Small intestine (tissue), 7 donors: ENCODE data around the gene ITSN1. TPM values are rescaled to one million over a fixed set of nuclear protein-coding genes. Genes with fewer than 3 reads are reported as not detected.
A peak's percentile ranks its signal among the peaks of the same experiment; 100 is the strongest.
"Not testable (repeated sequence)": the region's sequence is repeated elsewhere in the genome, so short reads cannot be mapped to it uniquely, and the experiment has no call there.

Experiments
- DNase-seq, 2 donors: peaks; one replicate each; pipeline versions ENCODE4 v3.0.0 to v3.0.0-alpha.2; 2013
- FAIRE-seq: peaks from 2 replicates; lab custom pipeline; 2012; peaks lifted over from hg19 to GRCh38; lab: Jason Lieb, UNC
- H3K27ac ChIP-seq, 3 donors: one replicate each; pipeline ENCODE4 v1.5.1; 2013; ENCODE audit warnings: low read length in 2 of 3, mild to moderate bottlenecking in 2 of 3, control low read depth in 1 of 3, inconsistent platforms in 1 of 3, low read depth in 1 of 3, moderate library complexity in 1 of 3
- H3K27me3 ChIP-seq, 3 donors: one replicate each; pipeline ENCODE4 v1.6.1; 2013; ENCODE audit warnings: low read length in 3 of 3, inconsistent platforms in 1 of 3; ENCODE audit not compliant: control insufficient read depth in 3 of 3, insufficient read depth in 3 of 3
- H3K36me3 ChIP-seq, 3 donors: one replicate each; pipeline ENCODE4 v1.6.1; 2013; ENCODE audit warnings: low read length in 3 of 3, inconsistent platforms in 1 of 3, low read depth in 1 of 3, mild to moderate bottlenecking in 1 of 3, moderate library complexity in 1 of 3; ENCODE audit not compliant: control insufficient read depth in 3 of 3, insufficient read depth in 2 of 3
- H3K4me1 ChIP-seq, 3 donors: one replicate each; pipeline ENCODE4 v1.6.1; 2013; ENCODE audit warnings: low read length in 2 of 3, inconsistent platforms in 1 of 3, low read depth in 1 of 3, mild to moderate bottlenecking in 1 of 3, moderate library complexity in 1 of 3; ENCODE audit not compliant: control insufficient read depth in 3 of 3, insufficient read depth in 2 of 3
- H3K4me3 ChIP-seq, 3 donors: one replicate each; pipeline ENCODE4 v1.5.1; 2013; ENCODE audit warnings: low read length in 3 of 3, control low read depth in 1 of 3, inconsistent platforms in 1 of 3, low read depth in 1 of 3, mild to moderate bottlenecking in 1 of 3, moderate library complexity in 1 of 3
- H3K9me3 ChIP-seq, 2 donors: one replicate each; pipeline ENCODE4 v1.6.1; 2013; ENCODE audit warnings: low read depth in 1 of 2, low read length in 1 of 2; ENCODE audit not compliant: control insufficient read depth in 2 of 2, insufficient read depth in 1 of 2
- WGBS, 3 donors: extraction: QIAGEN DNeasy Blood & Tissue Kit; methylation state at CpG; one replicate each; pipeline ENCODE4 v1.1.7; 2013; 5-methylcytosine and 5-hydroxymethylcytosine counted together
- polyA plus RNA-seq, 4 donors: library from polyadenylated mRNA; stranded (reverse) in 3 of 4; unstranded in 1 of 4; fragments of 200-250 nt in 3 of 4; fragments of 120-200 nt in 1 of 4; gene quantifications; one replicate each; pipeline versions ENCODE4 v1.2.1 to v1.2.3, GENCODE V29; 2013
- donor health status: healthy with polysubstance abuse.
- donor health status: control.
- donor health status: control.
- donor health status: Bipolar disorder and iron deficiency.
- donor health status: healthy.

ITSN1 gene
- polyA plus RNA-seq, 4 donors = 10.5 to 38.0 (median 21.1) TPM

DNA sequence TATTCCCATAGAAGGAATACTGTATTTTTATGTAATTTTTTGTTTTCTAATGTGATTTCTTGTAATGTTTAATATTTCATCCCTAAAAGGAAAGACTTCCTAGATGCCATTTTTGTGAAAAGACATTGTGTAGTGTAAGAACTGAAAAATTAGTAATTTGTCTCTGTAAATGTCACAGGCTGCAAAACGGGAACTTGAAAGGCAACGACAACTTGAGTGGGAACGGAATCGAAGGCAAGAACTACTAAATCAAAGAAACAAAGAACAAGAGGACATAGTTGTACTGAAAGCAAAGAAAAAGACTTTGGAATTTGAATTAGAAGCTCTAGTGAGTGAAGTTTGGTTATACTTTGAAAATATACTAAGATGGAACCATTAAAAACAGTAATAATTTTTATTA, 132.2 kb downstream of the ITSN1 start:
- H3K4me1 ChIP-seq = no peaks in the 10 kb centered on the region
- FAIRE-seq (no peak), DNase-seq (no peak)
- H3K27me3 ChIP-seq = no peaks in the 10 kb centered on the region
- no peak overlapping the region for H3K27ac ChIP-seq
- 82 to 92% (median 91%) methylated on average over 4 of the region's 4 CpGs for WGBS, 3 donors
- no peaks in the 10 kb centered on the region for H3K9me3 ChIP-seq
- no peak overlapping the region for H3K4me3 ChIP-seq
- H3K36me3 ChIP-seq = peaks cover 0 to 24% (median 2%) of the 10 kb centered on the region in 3 donors

- 36 to 75% (median 56%) methylated on average over 2 of the region's 2 CpGs for whole genome bisulfite sequencing, 3 donors
These were observed 133.0 kb downstream of the ITSN1 start for GRCh38 chr21:33775100-33775828.

DNA sequence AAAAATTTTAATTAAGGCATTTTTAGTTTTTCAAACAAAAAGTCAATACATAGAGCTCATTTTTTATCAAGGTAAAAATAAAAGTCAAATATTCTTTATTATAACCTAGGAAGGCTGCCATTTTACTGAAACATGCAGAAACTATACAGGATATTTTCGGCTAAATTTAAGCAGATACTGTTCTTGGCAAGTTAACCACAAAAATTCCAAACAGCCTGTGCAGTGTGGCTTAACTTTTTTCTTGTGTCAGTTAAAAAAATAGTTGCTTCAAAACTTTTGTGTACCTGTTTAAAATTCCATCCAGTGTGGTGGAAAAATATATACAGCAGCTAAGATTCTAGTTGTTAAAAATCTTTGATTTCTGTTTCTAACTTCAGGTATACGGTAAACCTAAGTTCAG, 138.3 kb downstream of the ITSN1 start:
- H3K4me3 ChIP-seq = no peak overlapping the region
- H3K27me3 ChIP-seq = no peaks in the 10 kb centered on the region
- FAIRE-seq = no peak
- peaks cover 0 to 10% (median 0%) of the 10 kb centered on the region in 3 donors for H3K36me3 ChIP-seq
- H3K4me1 ChIP-seq = no peaks in the 10 kb centered on the region
- no peaks in the 10 kb centered on the region for H3K9me3 ChIP-seq
- DNase-seq = no peak
- WGBS, 3 donors = 88 to 98% (median 89%) methylated on average over 2 of the region's 2 CpGs
- H3K27ac ChIP-seq = no peak overlapping the region

More at GRCh38 chr21:33775100-33775828, 133.0 kb downstream of the ITSN1 start:
- Histone ChIP-seq H3K4me3 (no peak overlapping the region), H3K9me3 (no peaks in the 10 kb centered on the region), H3K36me3 (peaks cover 0 to 23% (median 2%) of the 10 kb centered on the region in 3 donors), H3K27ac (no peak overlapping the region), H3K27me3 (no peaks in the 10 kb centered on the region), H3K4me1 (no peaks in the 10 kb centered on the region)
- FAIRE-seq = no peak
- DNase-seq = peak in 1 of 2 donors; percentile 8

DNA sequence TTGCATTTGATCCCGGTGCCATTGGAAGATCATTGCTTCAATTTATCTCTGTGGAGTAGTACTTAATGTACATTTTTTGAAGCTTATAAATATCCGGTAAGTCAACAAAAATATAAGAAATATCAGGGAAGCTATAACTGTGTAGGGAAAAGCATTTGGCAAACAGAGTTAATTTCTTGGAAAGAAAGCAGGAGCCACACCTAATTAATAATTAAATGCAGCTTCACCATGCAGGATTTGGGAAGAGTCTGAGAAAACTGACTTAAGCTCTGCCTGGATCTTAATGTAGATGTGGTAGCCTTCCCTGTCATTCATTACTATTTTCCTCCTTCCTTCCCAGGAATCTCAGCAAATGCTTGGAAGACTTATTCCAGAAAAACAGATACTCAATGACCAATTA, 138.8 kb downstream of the ITSN1 start:
- peaks cover 0 to 9% (median 0%) of the 10 kb centered on the region in 3 donors for H3K36me3 ChIP-seq
- no peak overlapping the region for H3K27ac ChIP-seq
- H3K9me3 ChIP-seq = no peaks in the 10 kb centered on the region
- no peak for FAIRE-seq
- no peak for DNase-seq
- H3K4me1 ChIP-seq = no peaks in the 10 kb centered on the region
- H3K27me3 ChIP-seq = no peaks in the 10 kb centered on the region
- 94 to 97% (median 96%) methylated on average over 2 of the region's 2 CpGs for WGBS, 3 donors
- no peak overlapping the region for H3K4me3 ChIP-seq

DNA sequence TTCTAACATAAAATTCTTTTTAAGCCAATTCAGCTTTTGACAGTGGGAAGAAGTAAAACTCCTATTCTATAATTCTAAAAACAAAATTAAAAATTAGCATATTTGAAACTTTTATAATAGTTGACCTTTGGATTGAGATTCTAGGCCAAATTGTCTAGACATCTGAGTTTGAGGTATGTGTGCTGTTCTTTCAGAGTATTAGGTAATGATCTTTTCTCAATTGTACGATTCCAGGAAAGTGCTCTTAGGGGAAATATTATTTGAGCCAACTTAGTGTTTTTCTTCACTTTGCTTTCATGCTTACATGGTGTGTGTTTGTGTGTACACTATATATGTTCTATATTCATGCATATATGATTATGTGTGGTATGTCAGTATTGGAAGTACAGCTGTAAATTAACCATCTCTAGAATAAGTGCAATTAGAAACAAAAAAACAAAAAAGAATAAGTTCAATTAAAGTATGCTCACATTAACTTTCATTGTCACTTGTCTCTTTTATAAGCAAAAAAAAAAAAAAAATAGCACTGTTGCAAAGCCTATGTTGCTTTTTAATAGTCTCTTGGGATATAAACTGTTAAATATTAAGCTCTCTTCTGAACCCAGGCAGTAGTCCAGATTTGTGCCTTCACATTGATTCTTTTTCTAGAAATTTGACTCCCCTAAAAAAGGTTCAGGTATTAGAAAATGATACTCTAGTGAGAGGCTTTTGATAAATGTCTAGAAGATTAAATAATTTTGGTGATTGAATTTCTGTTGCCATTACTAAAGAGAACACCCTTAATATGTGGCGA, 141.1 kb downstream of the ITSN1 start:
- no peak for FAIRE-seq
- 74 to 85% (median 77%) methylated on average over 2 of the region's 2 CpGs for WGBS, 3 donors

DNA sequence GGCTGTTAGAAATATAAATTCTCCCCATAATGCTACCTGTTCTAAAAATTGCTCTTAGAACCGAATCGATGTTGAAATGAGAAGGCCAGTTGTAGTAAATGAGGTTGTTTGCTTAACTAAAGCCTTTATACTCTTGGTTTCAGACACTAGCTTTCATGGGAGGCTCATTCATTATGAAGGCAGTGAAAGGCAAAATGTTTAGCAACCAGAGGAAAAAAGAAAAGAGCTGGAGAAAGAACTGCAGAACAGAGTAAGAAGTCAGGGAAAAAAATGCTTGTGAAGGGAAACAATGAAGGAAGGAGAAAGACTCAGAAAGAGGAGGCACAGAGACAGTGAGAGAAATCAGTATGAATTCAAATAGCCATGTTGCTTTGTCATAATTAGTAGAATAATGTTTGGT, 145.1 kb downstream of the ITSN1 start:
- Histone ChIP-seq H3K27ac (no peak overlapping the region), H3K4me1 (no peaks in the 10 kb centered on the region), H3K27me3 (no peaks in the 10 kb centered on the region), H3K9me3 (no peaks in the 10 kb centered on the region), H3K36me3 (peaks cover 0 to 3% (median 0%) of the 10 kb centered on the region in 3 donors), H3K4me3 (no peak overlapping the region)
- DNase-seq (no peak), FAIRE-seq (no peak)
- 85 to 92% (median 90%) methylated on average over 2 of the region's 2 CpGs for WGBS, 3 donors

More for the DNA sequence above, 141.1 kb downstream of the ITSN1 start:
- no peak overlapping the region for H3K4me3 ChIP-seq
- DNase-seq = no peak
- no peaks in the 10 kb centered on the region for H3K27me3 ChIP-seq
- peaks cover 0 to 10% (median 0%) of the 10 kb centered on the region in 3 donors for H3K36me3 ChIP-seq
- no peaks in the 10 kb centered on the region for H3K4me1 ChIP-seq
- H3K9me3 ChIP-seq = no peaks in the 10 kb centered on the region
- H3K27ac ChIP-seq = no peak overlapping the region

- H3K36me3 ChIP-seq, H3K4me1 ChIP-seq, H3K4me3 ChIP-seq, H3K27me3 ChIP-seq, H3K27ac ChIP-seq, H3K9me3 ChIP-seq, DNase-seq, FAIRE-seq: not testable (repeated sequence)
- WGBS, 3 donors = 92 to 93% (median 93%) methylated on average over 5 of the region's 5 CpGs
These were observed 146.1 kb downstream of the ITSN1 start for GRCh38 chr21:33788438-33788837.

DNA sequence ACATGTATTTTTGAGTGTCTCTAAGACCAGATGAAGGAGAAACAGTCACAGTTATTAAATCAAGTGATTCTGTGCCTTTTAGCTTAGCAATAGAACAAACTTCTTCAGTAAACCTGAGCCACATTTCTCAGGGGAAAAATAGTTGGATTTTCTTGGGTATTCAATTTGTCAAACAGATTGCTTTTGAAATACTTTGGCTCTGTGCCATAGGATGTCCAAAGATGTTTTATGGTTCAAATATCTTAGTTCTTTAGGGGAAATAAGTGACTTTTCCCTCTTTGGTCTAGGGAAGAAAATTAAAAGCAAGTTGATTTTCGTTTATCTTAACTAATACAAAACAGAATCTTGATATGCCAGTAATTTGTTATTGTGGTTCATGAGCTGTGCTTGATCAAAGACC, 147.4 kb downstream of the ITSN1 start:
- Histone ChIP-seq H3K27ac (no peak overlapping the region), H3K36me3 (peaks cover 0 to 5% (median 0%) of the 10 kb centered on the region in 3 donors), H3K4me1 (no peaks in the 10 kb centered on the region), H3K4me3 (no peak overlapping the region), H3K9me3 (no peaks in the 10 kb centered on the region), H3K27me3 (no peaks in the 10 kb centered on the region)
- DNase-seq = no peak
- FAIRE-seq = no peak
- WGBS, 3 donors = 52 to 70% (median 54%) methylated on average over 1 of the region's 1 CpG
